Tongue (tissue), 2 donors: ENCODE data around the gene ROR2. TPM values are rescaled to one million over a fixed set of nuclear protein-coding genes. Genes with fewer than 3 reads are reported as not detected.
A peak's percentile ranks its signal among the peaks of the same experiment; 100 is the strongest.
"Not testable (repeated sequence)": the region's sequence is repeated elsewhere in the genome, so short reads cannot be mapped to it uniquely, and the experiment has no call there.

Source experiments
- DNase-seq: peaks from one replicate; pipeline ENCODE4 v3.0.0-alpha.2; 2015
- total RNA-seq: library from RNA; depleted of rRNA; stranded (reverse); fragments of >200 nt; gene quantifications from one replicate; pipeline ENCODE4 v1.2.3, GENCODE V29; 2014

The ROR2 gene
- total RNA-seq, 1 donor from 2014 or later, result 14.0 TPM

DNA sequence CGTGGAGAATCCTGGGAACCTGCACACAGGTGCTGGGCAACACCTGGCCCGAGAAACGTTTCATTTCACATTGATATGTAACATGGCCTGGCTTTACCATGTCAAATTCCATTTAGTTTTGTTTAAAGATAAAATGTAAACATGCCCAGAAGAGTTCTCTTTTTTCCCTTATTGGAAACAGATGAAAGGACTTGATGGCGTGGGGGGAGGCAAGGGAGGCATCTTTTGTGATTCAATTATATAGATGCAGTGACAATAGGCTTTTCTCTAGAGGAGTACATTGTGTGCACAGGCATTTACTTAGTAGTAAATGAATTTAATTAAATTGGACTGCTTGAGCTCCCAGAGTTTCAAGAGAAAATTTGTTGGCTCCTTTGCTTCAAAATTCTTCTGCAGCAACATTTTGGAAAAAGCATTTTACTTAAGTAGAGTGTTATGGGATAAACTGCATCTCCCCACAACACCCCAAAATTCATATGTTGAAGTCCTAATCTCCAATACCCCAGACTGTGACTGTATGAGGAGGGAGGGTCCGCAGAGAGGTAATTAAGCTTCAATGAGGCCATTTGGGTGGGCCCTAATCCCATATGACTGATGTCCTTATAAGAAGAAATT lies 272.1 kb downstream of the ROR2 start:
- DNase-seq, result no peak

DNA sequence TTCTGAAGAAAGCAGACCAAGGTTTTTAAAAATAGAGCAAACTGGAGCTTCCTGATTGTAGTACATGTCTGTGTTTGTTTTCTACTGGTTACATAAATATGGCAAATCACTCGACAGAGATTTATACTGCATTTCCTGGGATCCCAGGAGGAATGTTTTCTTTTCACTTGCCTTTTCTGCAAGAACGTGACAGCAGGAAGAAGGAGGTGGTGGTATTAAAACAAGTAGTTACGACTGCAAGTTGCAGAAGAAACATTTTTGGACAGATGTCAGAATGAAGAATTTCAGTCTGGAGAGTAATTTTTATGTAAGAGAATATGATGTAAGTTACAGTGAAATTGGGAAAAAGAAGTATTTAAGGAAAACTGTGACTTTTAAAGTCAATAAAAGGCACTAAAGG lies 272.7 kb downstream of the ROR2 start:
- DNase-seq, result peak; percentile 21

DNA sequence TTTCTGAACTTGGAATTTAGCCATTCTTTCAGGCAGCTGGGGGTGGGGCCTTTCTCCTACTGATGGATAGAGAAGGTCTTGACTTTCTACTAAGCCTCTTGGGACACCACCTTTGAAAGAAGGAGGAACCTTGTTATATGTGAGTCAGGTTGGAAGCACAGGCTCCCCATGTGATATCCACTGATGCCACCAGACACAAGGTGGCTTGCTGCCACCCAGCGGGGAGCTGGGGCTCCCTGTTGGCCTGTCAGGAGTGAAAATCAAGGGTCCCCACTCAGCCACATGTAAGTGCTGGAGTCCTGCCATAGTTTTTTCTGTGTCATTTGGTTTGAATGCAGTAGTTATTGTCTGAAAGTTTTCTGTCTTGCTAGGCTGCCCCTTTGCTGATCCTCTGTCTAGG lies 274.0 kb downstream of the ROR2 start:
- DNase-seq, result no peak

DNA sequence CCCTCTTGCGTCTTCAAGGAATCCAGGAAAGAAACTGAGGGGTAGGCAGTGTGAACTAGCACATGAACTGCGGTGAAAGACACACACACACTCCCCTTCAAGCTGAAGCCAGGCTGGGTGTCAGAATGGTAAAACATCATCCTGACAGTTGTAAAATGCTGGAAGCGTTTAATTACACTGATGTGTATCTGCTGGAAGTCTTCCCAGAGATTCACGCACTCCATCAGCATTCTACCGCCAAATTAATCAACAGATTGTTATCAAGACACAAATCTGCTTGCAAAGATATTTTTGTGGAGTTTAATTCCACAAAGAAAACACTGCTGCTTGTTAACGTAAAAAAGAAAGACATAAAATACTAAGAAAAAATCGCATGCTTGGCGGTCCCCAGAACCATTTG lies 285.4 kb downstream of the ROR2 start:
- DNase-seq, result no peak

DNA sequence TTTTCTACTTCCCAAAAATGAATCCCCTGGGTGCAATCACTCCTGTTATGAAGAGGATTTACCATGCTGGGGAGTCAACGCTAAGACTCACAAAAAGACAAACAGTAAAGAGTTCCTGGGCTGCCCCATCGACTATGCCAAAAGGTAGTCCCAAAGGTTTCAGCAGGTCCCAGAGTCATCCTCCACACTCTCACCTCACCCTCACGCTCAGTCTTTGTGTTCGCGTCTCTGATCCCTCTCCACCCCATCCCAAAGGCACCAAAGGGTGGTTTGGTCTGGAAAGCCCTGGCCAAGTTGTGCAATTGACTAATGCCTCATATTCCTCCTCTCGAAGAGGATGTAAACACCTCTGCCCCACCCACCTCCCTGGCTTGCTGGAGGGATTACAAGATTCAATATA lies 286.2 kb downstream of the ROR2 start:
- DNase-seq, result no peak

DNA sequence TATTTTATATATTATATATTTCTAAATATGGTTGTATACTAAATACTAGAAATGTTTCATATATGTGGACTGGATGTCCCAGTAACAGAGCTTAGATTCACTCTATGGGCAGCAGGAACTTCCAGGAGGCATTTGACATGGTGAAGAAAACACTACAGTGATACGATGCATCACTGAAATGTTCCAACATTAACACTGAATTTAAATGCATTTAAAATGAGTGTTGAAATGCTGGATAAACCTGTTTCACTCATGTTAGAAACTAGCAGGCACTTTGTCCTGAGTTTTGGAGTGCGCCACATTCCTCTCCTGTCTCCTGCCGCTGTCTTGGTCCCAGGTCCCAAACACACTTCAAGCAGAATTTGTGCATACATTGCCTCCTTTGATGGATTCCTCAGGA lies 288.6 kb downstream of the ROR2 start:
- DNase-seq, result no peak

DNA sequence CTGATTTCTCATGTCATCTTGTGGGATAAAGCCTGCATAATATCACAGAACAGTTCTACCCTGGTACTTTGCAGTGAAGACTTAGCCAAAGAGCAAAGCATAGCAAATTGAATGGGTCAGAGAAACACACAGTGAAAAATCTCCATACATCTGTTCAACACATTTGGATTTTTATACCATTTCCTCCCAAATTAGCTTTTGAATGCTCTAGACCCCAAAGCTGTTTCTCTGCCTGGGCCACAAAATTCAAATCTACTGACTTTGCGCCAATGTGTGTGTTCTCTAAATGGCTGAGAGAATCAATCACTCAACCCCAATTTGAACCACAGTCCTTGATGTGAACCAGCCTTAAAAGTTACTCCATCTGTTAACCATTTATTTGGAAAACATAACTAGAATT lies 289.5 kb downstream of the ROR2 start:
- peak; percentile 27 for DNase-seq

DNA sequence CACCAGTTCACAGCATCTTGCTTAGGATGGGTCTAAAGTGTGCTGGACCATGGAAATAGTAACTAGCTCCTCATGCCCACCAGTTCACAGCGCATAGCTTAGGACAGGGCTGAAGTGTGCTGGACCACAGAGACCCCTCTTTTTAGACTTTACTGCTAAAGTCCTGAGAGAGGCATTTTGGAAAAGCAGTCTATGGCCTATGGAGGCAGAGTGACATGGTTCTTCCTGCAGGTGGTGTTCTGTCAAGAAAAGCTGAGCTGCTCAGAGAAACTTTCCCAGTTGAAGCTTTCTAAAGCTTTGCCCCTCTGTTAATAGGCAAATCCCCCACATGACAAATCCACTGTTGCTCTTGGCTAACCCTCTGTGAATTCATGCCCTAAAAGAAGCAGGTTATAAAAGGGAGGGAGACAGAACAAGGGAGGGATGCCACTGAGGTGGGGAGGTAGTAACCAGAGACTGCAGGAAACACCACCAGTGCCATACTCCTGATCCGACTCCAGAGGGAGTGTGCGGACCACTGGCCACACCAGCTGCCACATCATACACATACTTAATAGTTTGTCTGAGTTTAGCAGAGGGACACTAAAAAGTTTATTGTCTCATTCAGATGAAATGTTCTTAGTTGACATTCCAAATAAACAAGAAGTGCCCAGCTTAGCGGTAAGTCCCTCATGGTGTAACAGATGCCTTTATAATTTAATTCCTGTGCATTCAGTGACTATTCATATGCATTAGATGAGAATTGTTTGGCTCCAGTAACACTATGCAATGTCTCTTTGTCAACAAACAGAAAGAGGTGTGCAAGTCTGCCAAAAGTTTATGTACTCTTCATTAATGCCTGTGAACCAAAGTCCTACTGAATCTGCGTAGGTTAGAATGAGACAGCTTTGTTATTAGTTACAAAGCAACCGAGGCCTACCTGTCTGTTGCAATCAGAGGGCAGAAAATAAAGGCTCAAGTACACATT lies 290.2 kb downstream of the ROR2 start:
- peak; percentile 55 for DNase-seq

DNA sequence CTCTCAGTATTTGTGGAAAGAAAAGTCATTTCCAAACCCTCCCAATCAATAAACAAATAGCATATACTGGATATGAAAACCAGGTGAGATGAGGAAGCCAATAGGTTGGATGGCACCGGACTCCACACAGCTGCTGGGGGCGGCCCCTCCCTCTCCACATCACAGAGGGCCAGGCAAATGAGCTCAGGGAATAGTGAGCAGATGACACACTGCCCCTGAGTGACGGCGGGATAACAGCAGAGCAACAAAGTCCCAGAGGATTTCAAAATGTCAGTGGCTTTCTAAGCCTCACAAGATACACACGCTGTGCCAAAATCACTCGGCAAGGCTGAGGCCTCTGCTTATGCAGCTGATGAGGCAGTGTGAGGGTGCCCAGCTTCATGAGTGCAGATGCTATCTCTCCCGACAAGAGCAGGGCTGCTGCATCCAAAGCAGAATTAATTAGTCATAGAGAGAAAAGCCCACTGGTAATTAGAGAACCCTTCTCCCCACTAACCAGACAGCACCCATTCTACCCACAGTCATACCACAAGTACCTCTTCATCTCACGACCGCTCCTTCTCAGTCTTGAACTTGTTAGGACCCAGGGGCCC lies 291.4 kb downstream of the ROR2 start:
- no peak for DNase-seq

DNA sequence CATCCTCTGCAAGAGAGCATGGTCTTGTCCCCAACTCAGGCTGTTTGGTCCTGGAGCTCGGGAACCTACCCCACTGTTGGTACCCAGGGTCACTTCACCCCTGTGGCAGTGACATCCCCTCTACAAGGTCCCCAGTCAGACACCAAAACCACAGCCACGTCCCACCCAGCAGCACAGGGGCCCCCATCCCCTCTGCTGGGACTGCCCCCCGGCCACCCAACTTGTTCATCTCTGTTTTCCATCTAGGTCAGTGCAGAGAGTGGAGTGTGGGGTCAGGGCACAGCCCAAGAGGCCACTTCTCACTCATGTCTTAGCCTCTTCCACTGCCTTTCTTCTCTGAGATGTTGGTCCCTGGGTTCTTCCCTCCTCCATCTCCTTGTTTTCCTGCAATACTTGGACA lies 292.5 kb downstream of the ROR2 start:
- no peak for DNase-seq

DNA sequence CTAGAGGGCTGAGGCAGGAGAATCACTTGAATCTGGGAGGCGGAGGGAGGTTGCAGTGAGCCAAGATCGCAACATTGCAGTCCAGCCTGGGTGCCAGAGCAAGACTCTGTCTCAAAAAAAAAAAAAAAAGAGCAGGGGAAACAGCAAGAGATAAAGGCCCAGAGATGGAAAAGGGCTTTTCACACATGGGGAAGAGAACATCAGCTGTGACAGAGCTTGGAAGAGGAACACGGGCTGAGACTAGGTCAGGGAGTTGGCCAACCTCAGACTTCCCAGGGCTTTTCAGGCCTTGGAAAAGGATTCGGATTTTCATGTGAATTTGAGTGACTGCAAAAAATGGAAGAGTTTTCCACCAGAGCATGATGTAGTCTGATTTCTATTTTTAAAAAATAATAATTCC lies 294.4 kb downstream of the ROR2 start:
- DNase-seq, result no peak

DNA sequence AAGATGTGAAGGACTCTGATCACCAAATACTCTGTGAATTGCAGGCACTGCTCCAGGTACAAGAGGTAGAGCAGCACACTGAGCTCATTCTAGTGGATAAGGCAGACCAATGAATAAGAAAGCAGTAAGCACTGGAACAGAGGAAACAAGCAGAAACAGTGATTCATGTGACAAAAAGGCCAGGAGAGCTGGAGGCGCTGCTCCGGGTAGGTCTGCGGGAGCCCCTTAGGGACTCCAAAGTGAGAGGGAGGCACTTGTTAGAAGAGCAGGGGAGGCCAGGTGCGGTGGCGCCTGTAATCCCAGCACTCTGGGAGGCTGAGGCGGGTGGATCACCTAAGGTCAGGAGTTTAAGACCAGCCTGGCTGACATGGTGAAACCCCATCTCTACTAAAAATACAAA lies 294.8 kb downstream of the ROR2 start:
- DNase-seq, result no peak

DNA sequence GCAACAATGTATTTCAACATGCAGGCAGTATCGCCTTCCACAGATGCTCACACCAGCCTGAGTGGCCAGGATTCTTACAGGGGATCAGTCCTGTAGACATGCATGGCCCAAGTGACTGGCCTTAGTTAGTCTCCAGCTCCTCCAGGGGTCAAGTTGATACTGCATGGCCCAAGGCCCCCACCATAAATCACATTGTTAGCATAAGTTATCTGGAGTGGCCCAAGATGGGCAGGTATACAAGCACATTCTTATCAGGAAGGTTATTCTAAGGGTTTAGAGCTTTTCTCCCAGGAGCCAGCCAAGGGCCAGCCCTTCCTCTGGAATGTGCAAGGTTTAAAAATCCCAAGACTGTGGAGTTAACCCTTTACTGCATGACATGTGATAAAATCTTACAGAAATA lies 295.5 kb downstream of the ROR2 start:
- no peak for DNase-seq

DNA sequence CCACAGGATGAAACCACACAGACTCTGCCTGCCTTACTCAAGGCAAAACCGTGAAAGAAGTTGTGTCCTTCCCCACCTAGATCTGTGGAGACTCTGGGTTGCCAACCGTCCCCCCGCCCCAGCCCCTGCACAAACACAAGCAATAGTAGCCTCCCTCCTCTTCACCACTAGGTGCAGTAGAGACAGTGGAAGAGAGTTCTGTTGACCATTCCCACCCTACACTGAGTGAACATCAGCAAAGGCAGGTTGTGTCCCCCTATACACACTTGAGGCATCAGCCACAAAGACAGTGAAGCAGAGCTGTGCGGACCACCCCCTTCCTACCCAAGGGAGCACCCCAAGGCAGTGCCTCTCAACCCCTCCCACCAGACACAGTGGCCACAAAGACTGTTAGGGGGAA lies 302.7 kb downstream of the ROR2 start:
- no peak for DNase-seq

DNA sequence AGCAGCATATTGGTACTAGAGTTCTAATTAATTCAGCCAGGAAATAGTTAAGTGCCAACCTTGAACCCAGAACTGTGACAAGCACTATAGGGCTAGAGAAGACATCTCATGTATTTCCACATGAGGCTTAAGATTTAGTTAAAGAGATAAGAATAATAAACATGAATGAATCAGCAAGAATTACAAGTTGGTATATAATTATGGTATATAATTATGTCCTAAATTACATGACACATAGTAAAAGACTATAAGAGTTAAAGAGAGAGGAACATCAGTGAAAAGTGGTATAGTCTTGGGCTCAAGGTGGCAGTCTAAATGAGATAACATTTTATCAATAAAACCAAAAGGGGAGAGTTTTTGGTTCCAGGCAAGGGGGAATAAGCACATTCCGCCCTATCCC lies 303.3 kb downstream of the ROR2 start:
- no peak for DNase-seq

DNA sequence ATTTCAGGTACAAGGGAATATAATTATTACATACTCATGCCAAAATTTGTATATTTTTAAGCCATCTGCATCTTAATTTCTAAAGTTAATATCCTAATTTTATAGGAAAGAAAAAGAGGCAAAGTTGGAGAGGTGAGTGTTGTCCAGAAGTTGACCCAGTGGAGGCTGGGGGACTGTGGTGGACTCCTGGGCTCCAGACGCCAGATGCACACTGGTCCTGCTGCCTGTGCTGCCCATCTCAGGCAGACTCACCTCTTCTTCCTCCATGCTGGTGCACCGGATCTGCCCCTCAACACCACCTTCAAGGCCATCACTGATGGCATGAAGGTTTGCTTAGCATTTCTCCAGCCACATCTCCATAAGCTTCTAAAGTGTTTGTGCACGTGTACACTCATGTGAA lies 305.6 kb downstream of the ROR2 start:
- no peak for DNase-seq

DNA sequence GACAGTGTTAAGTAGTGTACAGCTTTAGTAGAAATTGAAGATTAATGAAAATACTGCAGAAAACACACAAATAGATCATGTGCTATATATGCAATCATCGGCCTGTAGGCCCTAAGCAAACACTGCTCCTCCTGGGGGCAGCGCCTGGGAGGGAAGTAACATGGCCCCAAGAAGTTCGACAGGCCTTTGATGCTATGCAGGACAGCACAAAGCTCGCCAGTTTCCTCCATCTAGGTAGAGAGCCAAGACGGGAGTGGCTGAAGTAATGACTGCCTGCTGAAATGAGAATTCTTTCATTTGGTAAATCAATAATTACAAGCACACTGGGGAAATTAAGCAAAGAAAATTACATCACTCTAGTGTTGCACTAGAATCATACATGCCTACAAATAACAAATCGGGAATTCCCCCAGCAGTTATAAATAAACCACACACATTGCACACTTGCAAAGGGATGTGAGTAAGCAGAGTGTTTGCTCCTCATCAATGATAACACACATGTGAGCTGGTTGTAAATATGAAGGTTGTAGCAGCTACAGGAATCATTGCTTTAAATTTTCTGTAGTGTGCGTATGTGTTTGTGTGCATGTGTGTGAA lies 306.4 kb downstream of the ROR2 start:
- DNase-seq, result peak; percentile 74

DNA sequence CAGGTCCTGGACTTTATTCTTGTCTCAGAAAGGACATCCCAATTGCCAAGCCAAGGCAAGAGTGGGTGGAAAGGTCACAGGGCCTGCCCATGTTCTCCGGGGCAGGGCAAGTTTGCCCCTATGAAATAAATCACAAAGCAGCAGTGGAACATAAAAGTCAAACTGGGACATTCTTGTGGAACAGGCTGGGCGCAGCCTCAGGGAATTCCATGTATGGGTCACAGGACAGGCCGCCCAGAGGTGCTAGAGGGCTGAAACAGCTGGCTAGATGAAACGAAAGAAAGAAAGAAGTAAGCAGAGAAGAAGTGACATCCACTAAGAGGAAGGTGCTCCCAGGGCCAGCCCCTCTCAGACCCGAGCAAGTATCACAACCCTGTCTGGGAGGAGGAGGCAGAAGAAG lies 307.3 kb downstream of the ROR2 start:
- DNase-seq, result no peak

DNA sequence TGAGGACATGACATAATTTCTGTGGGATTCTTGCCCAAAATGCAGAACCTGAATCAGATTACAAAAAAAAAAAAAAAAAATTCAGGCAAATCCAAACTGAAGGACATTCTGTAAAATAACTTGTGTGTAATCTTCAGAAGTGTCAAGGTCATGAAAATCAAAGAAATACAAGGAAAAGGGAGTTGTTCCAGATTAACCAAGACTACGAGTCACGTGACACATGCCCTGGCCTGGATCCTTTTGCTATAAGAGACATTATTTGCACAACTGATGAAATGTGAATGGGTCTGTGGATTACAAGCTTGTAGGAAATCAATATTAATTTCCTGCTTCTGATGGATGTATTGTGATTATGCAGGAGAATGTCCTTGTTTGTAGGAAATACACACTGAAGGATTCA lies 309.6 kb downstream of the ROR2 start:
- no peak for DNase-seq

DNA sequence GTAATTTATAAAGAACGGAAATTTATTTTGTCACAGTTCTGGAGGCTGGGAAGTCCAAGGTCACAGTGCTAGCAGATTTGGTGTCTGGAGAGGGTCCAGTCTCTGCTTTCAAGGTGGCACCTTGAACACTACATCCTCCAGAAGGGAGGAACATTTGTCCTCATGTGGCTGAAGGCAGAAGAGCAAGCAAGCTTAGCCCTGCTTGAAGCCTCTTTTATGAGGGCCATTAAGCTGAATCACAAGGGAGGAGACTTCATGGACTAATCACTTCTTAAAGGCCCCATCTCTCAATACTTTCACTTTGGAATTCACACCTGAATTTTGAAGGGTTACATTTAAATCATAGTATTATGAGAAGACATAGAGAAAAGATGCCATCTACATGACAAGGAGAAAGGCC lies 311.0 kb downstream of the ROR2 start:
- no peak for DNase-seq

DNA sequence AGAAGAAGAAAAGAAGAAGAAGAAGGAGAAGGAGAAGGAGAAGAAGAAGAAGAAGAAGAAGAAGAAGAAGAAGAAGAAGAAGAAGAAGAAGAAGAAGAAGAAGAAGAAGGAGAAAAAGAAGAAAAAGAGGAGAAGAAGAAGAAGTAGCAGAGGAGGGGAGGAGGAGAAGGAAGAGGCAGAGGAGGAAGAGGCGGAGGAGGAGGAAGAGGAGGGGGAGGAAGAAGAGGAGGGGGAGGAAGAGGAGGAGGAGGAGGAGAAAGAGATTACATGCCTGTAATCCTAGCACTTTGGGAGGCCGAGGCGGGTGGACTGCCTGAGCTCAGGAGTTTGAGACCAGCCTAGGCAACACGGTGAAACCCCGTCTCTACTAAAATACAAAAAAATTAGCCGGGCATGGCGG lies 315.2 kb downstream of the ROR2 start:
- DNase-seq, result not testable (repeated sequence)

DNA sequence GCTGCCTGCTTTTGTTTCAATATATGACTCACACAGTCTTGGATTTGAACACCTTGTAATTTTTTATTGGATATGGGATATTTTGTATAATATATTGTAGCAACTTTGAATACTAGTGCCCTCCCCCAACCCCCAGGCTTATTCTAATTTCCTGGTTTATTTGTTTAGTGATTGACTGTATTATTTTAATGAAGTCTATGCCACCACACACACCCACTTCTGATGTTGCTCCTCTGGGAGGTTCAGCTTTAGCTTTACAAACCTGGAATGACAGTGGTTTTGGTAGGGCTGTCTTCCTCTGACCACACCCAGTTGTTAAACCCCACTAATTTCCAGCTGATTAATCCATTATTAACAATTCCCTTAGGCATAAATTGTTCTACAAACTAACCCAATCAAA lies 320.3 kb downstream of the ROR2 start:
- DNase-seq, result no peak

DNA sequence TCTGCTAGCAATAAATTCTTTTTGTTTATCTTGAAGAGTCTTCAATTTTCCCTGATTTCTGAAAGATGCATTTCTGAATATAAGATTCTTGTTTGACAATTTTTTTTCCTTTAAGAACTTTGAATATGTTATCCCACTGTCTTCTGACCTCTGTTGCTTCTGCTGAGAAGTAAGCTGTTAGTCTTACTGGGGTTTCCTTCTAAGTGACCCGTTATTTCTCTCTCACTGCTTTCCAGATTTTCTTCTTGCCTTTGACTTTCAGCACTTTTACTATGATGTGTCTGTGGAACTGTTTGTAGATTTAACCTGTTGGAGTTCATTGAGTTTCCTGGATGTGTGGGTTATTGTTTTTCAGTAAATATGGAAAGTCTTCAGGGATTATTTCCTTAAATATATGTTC lies 321.1 kb downstream of the ROR2 start:
- no peak for DNase-seq
